ENCODE data around the gene CLEC2D.

DNA sequence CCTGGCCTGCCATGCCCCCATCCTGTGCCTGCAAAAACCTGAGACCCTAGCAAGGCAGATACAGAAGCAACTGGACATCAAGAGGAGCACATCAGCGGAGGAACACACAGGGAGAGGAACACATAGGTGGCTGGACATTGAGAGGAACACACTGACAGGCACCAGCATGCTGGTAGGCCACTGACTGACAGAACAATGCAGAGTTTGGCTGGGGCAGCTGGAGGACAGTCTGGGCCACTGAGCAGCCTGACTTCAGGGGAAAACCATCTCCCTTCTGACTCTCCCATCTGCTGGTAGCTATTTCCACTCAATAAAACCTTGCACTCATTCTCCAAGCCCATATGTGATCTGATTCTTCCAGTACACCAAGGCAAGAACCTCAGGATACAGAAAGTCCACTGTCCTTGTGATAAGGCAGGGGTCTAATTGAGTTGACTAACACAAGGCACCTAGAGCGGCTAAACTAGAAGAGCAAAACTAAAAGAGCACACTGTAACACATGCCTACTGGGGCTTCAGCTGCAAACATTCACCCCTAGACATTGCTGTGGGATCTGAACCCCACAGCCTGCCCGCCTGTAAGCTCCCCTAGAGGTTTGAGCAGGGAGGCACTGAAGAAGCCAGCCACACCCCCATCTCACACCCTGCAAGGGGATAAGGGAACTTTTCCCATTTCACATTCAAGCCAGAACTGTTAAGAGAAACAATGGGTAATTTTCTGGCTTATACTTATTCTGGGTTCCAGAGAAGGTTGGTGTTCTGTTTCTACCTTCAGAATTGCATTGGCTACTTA lies 41.3 kb downstream of the CLEC2D start:
- TF ChIP-seq POLR2A (IDR thresholded peaks at IDR 0.05) (no peak), POLR2AphosphoS5 (IDR thresholded peaks at IDR 0.05; ENCODE audit: insufficient read depth in 1 of 2, low read depth in 1 of 2) (no peak)
- TF ChIP-seq, protein P1, sequence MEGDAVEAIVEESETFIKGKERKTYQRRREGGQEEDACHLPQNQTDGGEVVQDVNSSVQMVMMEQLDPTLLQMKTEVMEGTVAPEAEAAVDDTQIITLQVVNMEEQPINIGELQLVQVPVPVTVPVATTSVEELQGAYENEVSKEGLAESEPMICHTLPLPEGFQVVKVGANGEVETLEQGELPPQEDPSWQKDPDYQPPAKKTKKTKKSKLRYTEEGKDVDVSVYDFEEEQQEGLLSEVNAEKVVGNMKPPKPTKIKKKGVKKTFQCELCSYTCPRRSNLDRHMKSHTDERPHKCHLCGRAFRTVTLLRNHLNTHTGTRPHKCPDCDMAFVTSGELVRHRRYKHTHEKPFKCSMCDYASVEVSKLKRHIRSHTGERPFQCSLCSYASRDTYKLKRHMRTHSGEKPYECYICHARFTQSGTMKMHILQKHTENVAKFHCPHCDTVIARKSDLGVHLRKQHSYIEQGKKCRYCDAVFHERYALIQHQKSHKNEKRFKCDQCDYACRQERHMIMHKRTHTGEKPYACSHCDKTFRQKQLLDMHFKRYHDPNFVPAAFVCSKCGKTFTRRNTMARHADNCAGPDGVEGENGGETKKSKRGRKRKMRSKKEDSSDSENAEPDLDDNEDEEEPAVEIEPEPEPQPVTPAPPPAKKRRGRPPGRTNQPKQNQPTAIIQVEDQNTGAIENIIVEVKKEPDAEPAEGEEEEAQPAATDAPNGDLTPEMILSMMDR (IDR thresholded peaks at IDR 0.05) = no peak

Data from vagina (tissue), 2 donors.